NCI-H82 treated with DMSO at 0.1 percent for 48 hours (cell line): Measurements from ENCODE around the gene HIGD2A.

Experiments
- DNase-seq: peaks from one replicate; lab custom pipeline; 2025; ENCODE audit not compliant: unreplicated experiment; lab: John Stamatoyannopoulos, UW

Gene HIGD2A

GRCh38 chr5:176368726-176369125 is 19.8 kb upstream of the HIGD2A start:
- DNase-seq, result no peak

GRCh38 chr5:176369934-176370711 is 18.4 kb upstream of the HIGD2A start:
- DNase-seq, result no peak

DNA sequence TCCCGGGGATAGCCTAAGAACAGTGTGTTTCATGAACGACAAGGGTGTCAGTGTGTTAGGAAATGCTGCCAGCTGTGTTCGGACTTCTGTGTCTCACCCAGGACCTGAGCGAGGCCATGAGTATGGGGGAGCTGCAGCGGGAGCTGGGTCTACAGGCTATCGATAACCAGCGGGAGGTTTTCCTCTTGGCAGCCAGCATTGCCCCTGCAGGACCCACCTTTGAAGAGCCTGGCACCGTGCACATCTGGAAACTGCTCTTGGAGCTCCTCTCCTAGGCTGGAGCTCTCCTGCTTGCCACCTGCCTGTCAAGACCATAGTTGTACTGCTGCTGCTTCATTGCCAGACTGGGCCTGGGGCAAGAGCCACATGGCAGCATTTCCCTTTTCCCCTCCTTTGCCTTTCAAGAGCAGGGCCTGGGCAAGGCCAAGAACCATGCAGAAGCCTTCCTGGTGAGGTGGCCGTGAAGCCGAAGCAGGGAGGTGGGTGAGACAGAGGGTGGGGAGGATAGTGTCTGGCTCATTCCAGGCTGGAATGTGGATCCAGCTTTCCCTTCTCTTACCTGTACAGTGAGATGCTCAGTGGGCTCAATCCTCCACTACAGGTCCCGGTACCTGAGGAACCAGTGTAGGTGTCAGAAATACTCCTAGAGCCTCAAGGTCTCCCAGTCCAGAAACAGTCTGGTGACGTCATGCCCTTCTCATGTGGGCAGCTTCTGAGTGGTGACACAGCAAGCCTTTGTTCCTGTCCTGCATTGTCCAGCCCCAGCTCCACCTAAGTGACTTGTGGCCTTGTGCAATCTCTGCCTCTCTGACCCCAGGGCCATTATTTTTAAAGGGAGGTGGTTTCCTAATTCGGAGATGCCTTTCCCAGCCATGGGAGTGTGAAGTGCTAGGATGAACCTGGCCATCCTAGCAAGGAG is 16.7 kb upstream of the HIGD2A start:
- no peak for DNase-seq

DNA sequence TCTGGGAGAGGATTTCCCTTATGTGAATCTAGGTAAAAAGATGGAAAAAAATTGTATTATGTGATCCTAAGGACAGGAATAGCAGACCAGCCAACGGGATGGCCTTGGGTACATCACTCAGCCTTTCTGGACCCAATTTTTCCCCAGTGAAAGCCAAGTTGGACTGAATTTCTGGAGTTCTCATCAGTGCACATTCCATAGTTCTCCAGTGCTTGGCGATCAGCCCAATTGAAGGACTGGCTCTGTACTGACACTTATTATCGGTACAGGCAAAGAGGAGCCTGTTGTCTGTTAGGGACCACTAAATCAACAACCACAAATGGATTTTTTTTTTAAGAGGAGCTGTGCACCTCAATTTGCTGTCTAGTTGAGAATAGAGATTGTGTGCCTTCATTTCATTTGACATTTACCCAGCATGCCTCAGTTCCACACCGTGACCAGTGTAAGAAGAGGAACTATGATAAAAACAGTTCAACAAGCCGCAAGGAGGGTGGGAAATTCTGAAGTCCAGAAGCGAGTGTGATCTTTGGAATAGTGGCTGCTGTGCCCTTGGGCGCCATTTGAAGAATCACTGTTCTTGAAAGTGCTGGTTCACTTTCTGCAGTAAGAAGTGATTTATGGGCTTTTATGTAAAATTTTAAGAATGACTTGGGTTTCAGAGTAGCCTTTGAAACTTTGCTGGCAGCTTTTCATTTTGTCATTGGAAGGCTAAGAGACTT is 15.3 kb upstream of the HIGD2A start:
- no peak for DNase-seq

GRCh38 chr5:176379881-176380280 is 8.7 kb upstream of the HIGD2A start:
- no peak for DNase-seq

- DNase-seq, result no peak
These were observed 7.1 kb upstream of the HIGD2A start for GRCh38 chr5:176381423-176381822.

GRCh38 chr5:176381979-176382378 is 6.6 kb upstream of the HIGD2A start:
- DNase-seq, result no peak

DNA sequence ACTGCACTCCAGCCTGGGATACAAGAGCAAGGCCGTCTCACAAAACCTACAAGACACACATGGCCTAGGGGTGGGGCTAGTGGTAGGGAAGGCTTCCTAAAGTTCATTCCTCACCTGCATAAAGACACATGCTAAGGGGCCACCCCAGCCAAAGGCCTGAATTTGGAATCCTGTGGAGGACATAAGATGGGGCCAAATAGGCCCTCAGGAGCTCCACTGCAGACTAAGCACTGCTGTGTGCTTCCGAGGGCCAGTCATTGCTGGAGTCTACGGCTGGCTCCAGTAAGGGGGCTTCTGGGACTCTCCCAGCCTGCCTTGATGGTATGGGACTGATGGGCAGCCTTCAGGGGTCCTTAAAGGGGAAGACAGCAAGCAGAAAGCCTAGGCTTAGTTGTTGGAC is 5.8 kb upstream of the HIGD2A start:
- no peak for DNase-seq

GRCh38 chr5:176383248-176383905 is 5.2 kb upstream of the HIGD2A start:
- DNase-seq, result no peak

- no peak for DNase-seq
These were observed 4.6 kb upstream of the HIGD2A start for GRCh38 chr5:176383961-176384360.

DNA sequence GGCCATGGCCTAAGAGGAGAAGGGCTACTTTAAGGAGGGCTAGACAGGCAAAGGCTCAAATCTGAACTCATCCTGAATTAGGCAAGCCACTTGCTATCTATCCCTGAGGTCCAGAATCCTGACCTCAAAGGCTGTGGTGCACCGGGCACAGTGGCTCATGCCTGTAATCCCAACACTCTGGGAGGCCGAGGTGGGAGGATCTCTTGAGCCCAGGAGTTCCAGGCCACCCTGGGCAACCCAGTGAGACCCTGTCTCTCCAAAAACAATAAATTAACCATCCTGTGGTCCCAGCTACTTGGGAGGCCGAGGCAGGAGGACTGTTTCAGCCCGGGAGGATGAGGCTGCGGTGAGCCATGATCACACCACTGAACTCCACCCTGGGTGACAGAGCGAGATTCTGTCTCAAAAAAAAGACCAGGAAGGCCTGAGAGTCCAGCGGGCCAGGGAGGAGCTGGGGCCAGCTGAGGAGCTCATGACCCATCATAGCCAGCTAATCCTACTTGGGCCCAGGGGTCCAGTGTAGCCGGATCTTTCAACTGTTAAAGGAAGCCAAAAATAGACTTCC is 4.1 kb upstream of the HIGD2A start:
- DNase-seq, result no peak

- DNase-seq, result no peak
These were observed 3.6 kb upstream of the HIGD2A start for GRCh38 chr5:176384991-176385390.

DNA sequence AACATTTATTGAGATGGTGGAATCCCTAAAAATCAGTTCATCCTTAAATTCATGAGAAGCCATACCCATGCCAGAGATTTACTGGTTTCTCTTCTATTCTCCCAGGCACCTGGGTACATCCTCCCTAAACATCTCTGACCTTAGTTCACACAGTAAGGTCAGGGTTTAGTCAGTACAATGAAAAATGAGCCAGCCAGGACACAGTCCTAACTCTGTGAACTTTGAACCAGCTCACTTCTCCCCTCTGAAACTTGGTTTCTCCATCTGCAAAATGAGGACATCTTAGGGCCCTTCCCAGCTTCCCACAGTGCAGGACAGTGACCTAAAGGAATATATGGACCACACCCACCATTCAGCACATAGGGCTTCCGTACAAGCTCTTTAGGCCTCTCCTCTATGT is 2.1 kb upstream of the HIGD2A start:
- DNase-seq, result no peak

GRCh38 chr5:176387384-176387925 is 1.1 kb upstream of the HIGD2A start:
- no peak for DNase-seq

DNA sequence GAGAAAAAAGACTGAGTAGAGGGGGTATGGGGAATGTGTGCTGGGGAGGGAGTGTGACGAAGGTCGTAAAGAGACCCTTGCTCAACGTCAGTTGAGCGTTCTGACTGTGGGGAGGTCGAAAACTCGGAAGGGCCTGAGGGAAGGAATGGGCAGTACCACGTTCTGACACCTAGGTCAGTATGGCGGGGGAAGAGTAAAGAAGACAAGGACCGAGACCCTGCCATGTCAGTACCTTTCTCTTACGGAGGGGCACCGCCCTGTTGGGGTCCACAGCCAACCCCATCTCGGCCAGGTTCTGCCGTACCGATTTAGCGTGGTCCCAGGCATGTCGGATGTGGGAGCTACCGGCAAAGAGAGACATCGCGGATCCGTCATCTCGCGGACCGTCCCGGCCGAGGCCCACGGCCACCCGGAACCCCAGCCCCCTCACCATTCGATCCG is 528 bp upstream of the HIGD2A start:
- no peak for DNase-seq

- DNase-seq, result no peak
These were observed 878 bp downstream of the HIGD2A start for GRCh38 chr5:176389135-176390123.

DNA sequence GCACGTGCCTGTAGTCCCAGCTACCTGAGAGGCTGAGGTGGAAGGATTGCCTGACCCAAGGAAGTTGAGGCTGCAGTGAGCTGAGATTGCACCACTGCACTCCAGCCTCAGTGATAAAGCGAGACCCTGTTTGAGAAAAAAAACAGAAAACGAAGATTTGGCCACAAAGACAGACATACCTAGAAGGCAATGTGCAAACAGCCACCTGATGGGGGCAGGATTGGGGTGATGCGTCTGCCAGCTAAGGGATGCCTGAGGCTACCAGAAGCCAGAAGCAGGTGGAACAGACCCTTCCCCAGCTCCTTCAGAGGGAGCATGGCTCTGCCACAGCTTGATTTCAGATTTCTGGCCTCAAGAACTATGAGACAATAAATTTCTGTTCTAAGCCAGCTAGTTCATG is 2.9 kb downstream of the HIGD2A start:
- DNase-seq, result no peak

DNA sequence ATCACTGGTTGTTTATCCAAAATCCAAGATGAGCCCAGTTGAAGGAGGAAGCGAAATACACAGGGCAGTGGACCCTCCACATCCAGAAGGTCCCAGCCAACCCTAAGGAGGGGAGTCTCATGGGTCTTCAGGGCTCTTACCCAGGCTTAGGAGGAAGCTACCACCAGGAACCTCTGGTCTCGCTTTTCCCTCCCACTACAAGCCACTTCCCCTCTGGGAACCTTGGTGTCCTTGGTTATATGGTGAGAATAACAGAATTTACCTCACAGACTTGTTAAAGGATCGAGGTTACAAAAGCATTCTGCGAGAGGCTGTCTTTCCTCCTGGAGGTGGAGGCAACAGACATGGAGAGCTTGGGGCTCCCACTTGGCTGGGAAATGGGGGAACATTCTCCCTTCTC is 3.4 kb downstream of the HIGD2A start:
- DNase-seq, result no peak

GRCh38 chr5:176392526-176392925 is 4.0 kb downstream of the HIGD2A start:
- no peak for DNase-seq
